Testis (tissue), 5 donors: ENCODE measurements around the gene XPNPEP3. TPM values are rescaled to one million over a fixed set of nuclear protein-coding genes. Genes with fewer than 3 reads are reported as not detected.

Source experiments
- DNase-seq: peaks from one replicate; pipeline ENCODE4 v3.0.0-alpha.2; 2019
- H3K27ac ChIP-seq, 2 donors: fragments of 200-600 bp; sonication (generic); one replicate each; pipeline ENCODE4 v1.5.1; 2019
- H3K27me3 ChIP-seq: fragments of 200-600 bp; sonication (generic); one replicate; pipeline ENCODE4 v1.5.1; 2019
- H3K36me3 ChIP-seq: fragments of 200-600 bp; sonication (generic); one replicate; pipeline ENCODE4 v1.5.1; 2017; ENCODE audit warnings: low read depth; ENCODE audit errors: missing control alignments
- H3K4me1 ChIP-seq: fragments of 200-600 bp; sonication (generic); one replicate; pipeline ENCODE4 v1.5.1; 2019
- H3K4me3 ChIP-seq, 2 donors: fragments of 200-600 bp; sonication (generic); one replicate each; pipeline ENCODE4 v1.5.1; 2017 to 2019
- H3K9me3 ChIP-seq: fragments of 200-600 bp; sonication (generic); one replicate; pipeline ENCODE4 v1.5.1; 2017
- CTCF ChIP-seq, 3 experiments: fragments of 450-650 bp in 2 of 3; fragments of 200-600 bp in 1 of 3; sonication (generic) in 1 of 3; IDR thresholded peaks; one replicate each; pipeline ENCODE4 v1.5.1; 2016 to 2019; ENCODE audit warnings: antibody characterized with exemption in 3 of 3, mild to moderate bottlenecking in 2 of 3, moderate library complexity in 1 of 3
- POLR2A ChIP-seq: fragments of 450-650 bp; IDR thresholded peaks from one replicate; pipeline ENCODE4 v1.6.1; 2017; ENCODE audit warnings: antibody characterized with exemption, mild to moderate bottlenecking, moderate library complexity
- WGBS, 2 donors: methylation state at CpG; one replicate each; pipeline ENCODE4 v1.1.5; 2018; 5-methylcytosine and 5-hydroxymethylcytosine counted together
- intact Hi-C: fragments of 100-400 bp; cut with DNase I; formaldehyde crosslinking; loops from one replicate; pipeline ENCODE4 v1.15.1; 2023; ENCODE audit warnings: low total_unique reads
- long read RNA-seq, 2 donors: transcript quantifications; one replicate each; lab custom pipeline, GENCODE V29; 2026
- polyA plus RNA-seq: library from polyadenylated mRNA; stranded (reverse); fragments of 350-450 nt; fragmentation: Illumina TruSeq; extraction: RNeasy Lipid Tissue Mini Kit (QIAGEN cat#74804); gene quantifications from one replicate; pipeline ENCODE4 v1.2.3, GENCODE V29; 2014; ENCODE audit warnings: low read depth, low replicate concordance; ENCODE audit not compliant: insufficient read depth
- total RNA-seq, 2 donors: library from RNA; depleted of rRNA; stranded (reverse); fragments of >200 nt; gene quantifications; one replicate each; pipeline ENCODE4 v1.2.3, GENCODE V29; 2016

The XPNPEP3 gene
- total RNA-seq, result 10 to 100 TPM; 29.5 to 46.5 TPM
- 43.5 TPM for polyA plus RNA-seq
- long read RNA-seq, donor 1, partial matches to known transcripts, result 0 of 4 reads
- long read RNA-seq, donor 1, other reads (novel, unspliced or antisense), result 0 of 4 reads
- long read RNA-seq, donor 2, partial matches to known transcripts, result 0 of 1 reads
- long read RNA-seq, donor 2, other reads (novel, unspliced or antisense), result 0 of 1 reads

- Histone ChIP-seq H3K27ac (peak within 1 kb of the TSS; percentile 99 to 100), H3K4me3 (peak within 1 kb of the TSS; percentile 94 to 100), H3K36me3 (no peaks in the 10 kb centered on the region), H3K4me1 (peaks cover 44% of the 10 kb centered on the region), H3K27me3 (no peaks in the 10 kb centered on the region), H3K9me3 (no peaks in the 10 kb centered on the region)
- WGBS, 2 donors, result 0 to 1% methylated on average over 13 to 63 of the region's 63 CpGs
- peak; percentile 98 for DNase-seq
- TF ChIP-seq CTCF (IDR thresholded peaks at IDR 0.05) (peak in 1 of 3 experiments; percentile 26), POLR2A (peak; percentile 77)
- intact Hi-C loops, result no loop called here
Observed at GRCh38 chr22:40856513-40857308, at the start of gene XPNPEP3, which contains the start of gene ST13. XPNPEP3 (plus strand) TSS chr22:40857148; CDS start chr22:40857182, 34 bp downstream. ST13 (minus strand) TSS chr22:40856639; CDS start chr22:40856540, 99 bp downstream.

DNA sequence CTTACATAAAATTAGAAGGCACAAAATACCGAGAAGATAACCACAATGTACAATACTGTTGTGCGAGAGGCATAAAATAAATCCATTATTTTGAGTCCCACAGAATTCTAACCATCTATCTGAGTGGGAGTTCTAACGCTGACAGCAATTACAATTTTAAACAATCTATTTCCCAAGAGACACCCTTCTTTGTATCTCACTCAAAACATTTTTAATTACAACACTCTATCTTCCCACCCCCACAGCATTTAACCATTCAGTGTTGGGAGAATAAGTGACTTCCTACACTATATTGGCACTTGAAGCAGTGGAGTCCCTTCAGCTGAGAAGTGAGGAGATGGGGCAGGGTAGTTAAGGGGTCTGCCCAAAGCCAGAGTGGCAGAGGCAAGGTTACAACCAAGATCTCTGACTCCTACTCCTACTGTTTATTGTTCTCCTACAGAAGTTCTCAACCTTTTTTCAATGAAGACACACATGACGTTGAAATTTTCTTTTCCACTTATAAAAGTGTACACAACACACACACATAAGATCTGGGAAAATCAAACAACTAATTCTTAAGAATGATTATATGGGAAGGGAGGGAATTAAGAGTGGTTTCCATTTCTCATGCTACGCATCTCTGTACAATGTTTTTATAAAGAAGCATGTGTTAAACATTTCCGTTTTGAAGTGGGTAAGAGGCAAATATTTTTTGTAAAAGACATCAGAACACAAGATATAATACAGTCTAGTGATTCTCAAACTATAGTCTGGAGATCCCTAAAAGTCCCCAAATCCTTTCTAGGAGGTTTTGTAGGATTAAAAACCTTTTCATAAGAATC lies 48.7 kb upstream of the XPNPEP3 start:
- TF ChIP-seq POLR2A (no peak), CTCF (IDR thresholded peaks at IDR 0.05) (no peak)
- 56 to 63% methylated on average over 6 of the region's 6 CpGs for WGBS, 2 donors
- Histone ChIP-seq H3K4me1 (peaks cover 8% of the 10 kb centered on the region), H3K4me3 (no peak overlapping the region), H3K36me3 (no peaks in the 10 kb centered on the region), H3K27ac (no peak overlapping the region), H3K27me3 (no peaks in the 10 kb centered on the region), H3K9me3 (no peaks in the 10 kb centered on the region)
- no peak for DNase-seq
- intact Hi-C loops, result no loop called here

DNA sequence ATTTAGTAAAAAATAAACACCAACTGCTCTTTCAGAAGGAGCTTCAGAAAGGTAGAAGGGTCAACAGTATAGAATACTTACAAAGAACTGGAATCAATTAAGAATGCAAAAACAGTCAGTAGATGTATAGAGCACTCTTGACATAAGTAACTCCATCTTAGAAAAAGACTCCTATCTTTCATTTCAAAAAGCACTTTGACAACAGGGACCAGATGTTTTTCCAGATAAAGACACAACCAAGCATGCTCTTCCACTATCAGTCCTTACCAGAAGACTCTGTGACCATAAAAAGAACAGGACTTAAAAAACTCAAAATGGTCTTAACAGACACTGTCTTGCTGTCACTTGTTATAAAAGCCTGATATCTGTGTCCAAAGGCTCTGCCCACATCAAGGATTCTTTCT lies 43.0 kb upstream of the XPNPEP3 start:
- DNase-seq, result no peak
- Histone ChIP-seq H3K27me3 (no peaks in the 10 kb centered on the region), H3K4me3 (no peak overlapping the region), H3K4me1 (peaks cover 7% of the 10 kb centered on the region), H3K9me3 (no peaks in the 10 kb centered on the region), H3K27ac (no peak overlapping the region), H3K36me3 (no peaks in the 10 kb centered on the region)
- TF ChIP-seq CTCF (IDR thresholded peaks at IDR 0.05) (no peak), POLR2A (no peak)
- intact Hi-C loops, result no loop called here

GRCh38 chr22:40817737-40818136 lies 39.2 kb upstream of the XPNPEP3 start:
- intact Hi-C loops, result no loop called here
- peaks cover 19% of the 10 kb centered on the region for H3K4me1 ChIP-seq
- DNase-seq, result no peak
- no peaks in the 10 kb centered on the region for H3K9me3 ChIP-seq
- WGBS, 2 donors, result 51 to 65% methylated on average over 4 of the region's 4 CpGs
- TF ChIP-seq POLR2A (no peak), CTCF (IDR thresholded peaks at IDR 0.05) (no peak)
- peak overlapping the region in 1 of 2 donors; percentile 99 for H3K4me3 ChIP-seq
- H3K27me3 ChIP-seq, result no peaks in the 10 kb centered on the region
- H3K36me3 ChIP-seq, result no peaks in the 10 kb centered on the region
- H3K27ac ChIP-seq, result no peak overlapping the region
